Smooth muscle cell (in vitro differentiated cells): ENCODE measurements around the gene SIRT2. TPM values are rescaled to one million over a fixed set of nuclear protein-coding genes. Genes with fewer than 3 reads are reported as not detected.

Experiments used
- DNase-seq: peaks from one replicate; lab custom pipeline; 2025; ENCODE audit not compliant: unreplicated experiment; lab: John Stamatoyannopoulos, UW
- H2AFZ ChIP-seq: fragments of 200-600 bp; sonication (generic); 2 replicates; pipeline ENCODE4 v1.6.0; 2016; ENCODE audit warnings: antibody characterized with exemption, low read depth, mild to moderate bottlenecking
- H3F3A ChIP-seq: fragments of 200-600 bp; sonication (generic); 2 replicates; pipeline ENCODE4 v1.6.0; 2017; ENCODE audit warnings: antibody characterized with exemption, low read depth
- H3K27ac ChIP-seq: fragments of 200-600 bp; sonication (generic); 2 replicates; pipeline ENCODE4 v1.5.1; 2016; ENCODE audit warnings: low read depth, mild to moderate bottlenecking
- H3K27me3 ChIP-seq: fragments of 200-600 bp; sonication (generic); 2 replicates; pipeline ENCODE4 v1.6.1; 2016; ENCODE audit warnings: low read depth, mild to moderate bottlenecking
- H3K36me3 ChIP-seq: fragments of 200-600 bp; sonication (generic); 2 replicates; pipeline ENCODE4 v1.5.1; 2016; ENCODE audit warnings: low read depth
- H3K4me1 ChIP-seq: fragments of 200-600 bp; sonication (generic); 2 replicates; pipeline ENCODE4 v1.5.1; 2016; ENCODE audit warnings: low read depth
- H3K4me2 ChIP-seq: fragments of 200-600 bp; sonication (generic); 2 replicates; pipeline ENCODE4 v1.6.0; 2016; ENCODE audit warnings: mild to moderate bottlenecking
- H3K4me3 ChIP-seq: fragments of 200-600 bp; sonication (generic); 2 replicates; pipeline ENCODE4 v1.5.1; 2016; ENCODE audit warnings: mild to moderate bottlenecking
- H3K79me2 ChIP-seq: fragments of 200-600 bp; sonication (generic); 2 replicates; pipeline ENCODE4 v1.6.0; 2016; ENCODE audit warnings: low read depth, mild to moderate bottlenecking
- H3K9ac ChIP-seq: fragments of 200-600 bp; sonication (generic); 2 replicates; pipeline ENCODE4 v1.6.0; 2016; ENCODE audit warnings: low read depth
- H3K9me3 ChIP-seq: fragments of 200-600 bp; sonication (generic); replicated peaks from 2 replicates; pipeline ENCODE4 v1.5.1; 2016; ENCODE audit warnings: low read depth
- H4K20me1 ChIP-seq: fragments of 200-600 bp; sonication (generic); 2 replicates; pipeline ENCODE4 v1.6.0; 2016; ENCODE audit warnings: low read depth
- WGBS: methylation state at CpG from one replicate; pipeline ENCODE4 v1.1.7; 2016; ENCODE audit warnings: low lambda C conversion rate; 5-methylcytosine and 5-hydroxymethylcytosine counted together
- polyA plus RNA-seq: library from polyadenylated mRNA; unstranded; fragments of >200 nt; fragmentation: Nextera tagmentation; extraction: Ambion mirVana; gene quantifications from 2 replicates; pipeline ENCODE4 v1.2.1, GENCODE V29; 2016
- total RNA-seq: library from RNA; depleted of rRNA; stranded (reverse); fragments of >200 nt; gene quantifications from 2 replicates; pipeline ENCODE4 v1.2.3, GENCODE V29; 2014
- TF ChIP-seq, protein P1 (sequence below): fragments of 200-600 bp; sonication (generic); IDR thresholded peaks from 2 replicates; pipeline ENCODE4 v1.5.1; 2017; ENCODE audit warnings: borderline replicate concordance, mild to moderate bottlenecking, antibody characterized with exemption; ENCODE audit not compliant: insufficient read depth, poor library complexity, severe bottlenecking

Gene SIRT2
- total and polyA plus RNA-seq, 2 experiments from 2014 or later = 30.7 to 48.4 TPM

DNA sequence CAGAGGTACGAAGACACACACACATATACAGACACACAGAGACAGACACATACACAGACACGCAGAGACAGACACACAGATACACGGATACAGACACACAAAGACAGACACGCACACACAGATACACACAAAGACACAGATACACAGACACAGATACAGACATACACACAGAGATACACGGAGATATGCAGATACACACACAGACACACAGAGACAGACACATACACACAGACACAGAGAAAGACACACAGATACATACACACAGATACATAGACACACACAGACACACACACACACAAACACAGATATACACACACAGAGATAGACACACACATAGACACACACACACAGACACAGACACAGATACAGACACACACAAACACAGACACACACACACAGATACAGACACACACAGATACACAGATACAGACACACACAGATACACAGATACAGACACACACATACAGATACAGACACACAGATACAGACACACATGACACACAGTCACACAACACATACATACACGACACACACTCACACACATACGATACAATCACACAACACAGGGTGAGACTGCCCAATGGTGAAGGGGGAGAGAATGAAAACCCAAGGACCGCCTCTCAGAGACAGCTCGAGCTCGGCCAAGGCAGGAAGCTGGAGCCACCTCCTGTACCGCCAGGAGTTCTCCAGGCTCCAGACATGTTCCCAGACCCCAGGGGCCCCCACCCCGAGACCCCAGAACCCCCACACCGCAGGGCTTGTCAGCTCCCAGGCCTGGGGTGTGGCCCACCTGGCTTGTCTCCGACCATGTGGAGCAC, 21.4 kb upstream of the SIRT2 start:
- Histone ChIP-seq H4K20me1 (no peaks in the 10 kb centered on the region), H3K4me1 (no peaks in the 10 kb centered on the region), H3K9ac (no peak overlapping the region), H3K27ac (no peak overlapping the region), H3K79me2 (no peaks in the 10 kb centered on the region), H3K27me3 (no peaks in the 10 kb centered on the region), H3K36me3 (no peaks in the 10 kb centered on the region), H3K4me3 (no peak overlapping the region), H3K9me3 (no peaks in the 10 kb centered on the region), H3F3A (no peaks in the 10 kb centered on the region), H3K4me2 (no peak overlapping the region), H2AFZ (no peak overlapping the region)
- no peak for DNase-seq
- 87% methylated on average over 13 of the region's 14 CpGs for WGBS
- TF ChIP-seq, protein P1, sequence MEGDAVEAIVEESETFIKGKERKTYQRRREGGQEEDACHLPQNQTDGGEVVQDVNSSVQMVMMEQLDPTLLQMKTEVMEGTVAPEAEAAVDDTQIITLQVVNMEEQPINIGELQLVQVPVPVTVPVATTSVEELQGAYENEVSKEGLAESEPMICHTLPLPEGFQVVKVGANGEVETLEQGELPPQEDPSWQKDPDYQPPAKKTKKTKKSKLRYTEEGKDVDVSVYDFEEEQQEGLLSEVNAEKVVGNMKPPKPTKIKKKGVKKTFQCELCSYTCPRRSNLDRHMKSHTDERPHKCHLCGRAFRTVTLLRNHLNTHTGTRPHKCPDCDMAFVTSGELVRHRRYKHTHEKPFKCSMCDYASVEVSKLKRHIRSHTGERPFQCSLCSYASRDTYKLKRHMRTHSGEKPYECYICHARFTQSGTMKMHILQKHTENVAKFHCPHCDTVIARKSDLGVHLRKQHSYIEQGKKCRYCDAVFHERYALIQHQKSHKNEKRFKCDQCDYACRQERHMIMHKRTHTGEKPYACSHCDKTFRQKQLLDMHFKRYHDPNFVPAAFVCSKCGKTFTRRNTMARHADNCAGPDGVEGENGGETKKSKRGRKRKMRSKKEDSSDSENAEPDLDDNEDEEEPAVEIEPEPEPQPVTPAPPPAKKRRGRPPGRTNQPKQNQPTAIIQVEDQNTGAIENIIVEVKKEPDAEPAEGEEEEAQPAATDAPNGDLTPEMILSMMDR = no peak

DNA sequence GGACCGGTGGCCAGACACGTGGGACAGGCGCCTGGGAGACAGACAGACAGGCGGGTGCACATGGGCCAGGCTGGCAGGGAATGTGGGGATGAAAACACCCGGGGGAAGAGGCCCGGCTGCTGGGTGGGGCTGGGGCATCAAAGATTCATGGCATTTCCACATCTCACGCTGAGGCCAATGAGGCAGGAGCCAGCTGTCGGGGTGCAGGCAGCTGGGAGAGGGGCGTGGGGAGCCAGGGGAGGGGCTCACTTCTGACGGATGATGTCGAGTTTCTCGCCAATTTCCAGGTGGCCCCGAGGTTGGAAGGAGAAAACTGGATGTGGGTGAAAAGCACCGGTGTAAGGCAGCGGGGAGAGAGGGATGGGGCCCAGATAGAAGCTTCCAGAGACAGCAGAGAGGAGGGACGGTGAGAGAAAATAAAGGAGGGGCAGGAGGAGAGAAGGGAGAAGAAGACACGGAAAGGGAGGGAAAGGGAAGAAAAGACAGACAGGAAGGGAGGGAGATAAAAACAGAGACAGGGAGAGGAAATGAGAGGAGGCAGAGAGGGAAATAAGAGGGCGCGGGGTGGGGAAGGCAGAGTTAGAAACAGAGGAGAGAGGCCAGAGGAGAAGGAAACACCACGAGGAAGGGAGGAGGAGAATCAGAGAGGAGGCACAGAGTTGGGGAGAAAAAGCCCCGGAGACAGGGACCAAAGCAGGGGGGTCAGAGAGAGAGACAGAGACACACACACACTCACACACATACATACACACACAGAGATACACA, 20.6 kb upstream of the SIRT2 start:
- Histone ChIP-seq H3K4me3 (no peak overlapping the region), H2AFZ (no peak overlapping the region), H3K27me3 (no peaks in the 10 kb centered on the region), H3K27ac (no peak overlapping the region), H3K79me2 (no peaks in the 10 kb centered on the region), H3K9me3 (no peaks in the 10 kb centered on the region), H3F3A (no peaks in the 10 kb centered on the region), H3K36me3 (no peaks in the 10 kb centered on the region), H3K9ac (no peak overlapping the region), H3K4me2 (no peak overlapping the region), H4K20me1 (no peaks in the 10 kb centered on the region), H3K4me1 (no peaks in the 10 kb centered on the region)
- WGBS = 90% methylated on average over 19 of the region's 21 CpGs
- TF ChIP-seq, protein P1 = no peak
- no peak for DNase-seq

DNA sequence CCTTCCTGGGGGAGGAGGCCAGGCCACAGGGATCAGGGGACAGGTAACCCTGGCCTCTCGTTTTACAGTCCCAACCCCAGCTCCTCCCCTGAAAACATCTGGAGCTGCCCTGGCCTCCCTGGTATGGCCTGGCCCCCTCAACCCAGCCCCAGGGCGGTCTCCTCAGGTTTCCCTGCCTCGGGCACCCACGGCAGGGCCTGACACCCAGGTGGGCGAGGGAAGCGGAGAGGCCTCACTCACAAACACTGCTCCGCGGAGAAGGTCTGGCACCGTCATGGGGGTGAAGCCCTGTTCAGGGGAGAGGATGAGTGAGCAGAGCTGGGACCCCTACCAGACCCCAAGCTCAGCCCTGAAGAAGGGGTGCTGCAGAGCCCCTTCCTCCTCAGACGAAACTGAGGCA, 19.1 kb upstream of the SIRT2 start:
- Histone ChIP-seq H3K27me3 (no peaks in the 10 kb centered on the region), H3K79me2 (no peaks in the 10 kb centered on the region), H3K4me2 (no peak overlapping the region), H3F3A (no peaks in the 10 kb centered on the region), H4K20me1 (no peaks in the 10 kb centered on the region), H2AFZ (no peak overlapping the region), H3K4me1 (no peaks in the 10 kb centered on the region), H3K4me3 (no peak overlapping the region), H3K27ac (no peak overlapping the region), H3K36me3 (no peaks in the 10 kb centered on the region), H3K9ac (no peak overlapping the region), H3K9me3 (no peaks in the 10 kb centered on the region)
- WGBS = 97% methylated on average over 10 of the region's 10 CpGs
- DNase-seq = no peak
- TF ChIP-seq, protein P1 = no peak
